Measurements from ENCODE around the gene NR1D1.

The NR1D1 gene

DNA sequence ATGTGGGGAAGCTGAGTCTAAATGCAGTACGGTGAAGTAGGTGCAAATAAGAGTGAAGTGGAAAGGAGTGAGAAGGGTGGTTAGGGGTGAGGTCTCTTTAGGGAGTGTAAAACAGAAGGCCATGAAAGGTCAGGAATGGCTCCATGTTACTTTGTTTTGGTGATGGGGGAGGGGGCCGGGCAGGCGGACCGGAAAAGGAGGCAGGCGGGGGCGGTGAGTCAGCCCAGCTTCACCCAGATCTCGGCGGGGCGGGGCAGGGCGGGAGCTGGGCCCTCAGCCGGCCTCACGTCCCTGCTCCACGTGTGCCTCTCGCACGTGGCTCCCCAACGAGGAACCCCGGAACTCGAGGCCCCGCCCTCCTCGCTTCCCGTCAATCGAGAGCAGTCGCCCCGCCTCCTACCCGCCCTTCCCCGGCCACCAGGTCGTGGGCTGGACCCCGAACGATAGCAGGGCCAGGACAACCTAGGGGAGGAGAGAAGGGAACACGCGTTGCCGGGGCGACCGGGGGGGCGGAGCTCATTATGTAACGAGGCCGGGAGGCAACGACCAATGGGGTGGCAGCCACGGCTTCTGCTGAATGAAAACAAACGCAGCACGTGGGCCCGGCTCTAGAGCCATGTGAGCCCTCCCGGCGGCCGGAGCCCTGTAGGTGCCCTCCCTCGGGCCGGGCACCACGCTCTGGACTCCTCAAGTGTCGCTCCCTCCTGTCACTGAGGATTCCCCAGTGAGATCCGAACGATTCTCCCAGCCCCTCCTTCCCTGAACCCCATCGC, 1.4 kb downstream of the NR1D1 start:
- 100% methylated on average over 1 of the region's 52 CpGs; no CpG with 5 or more reads in 1 of the 2 donors for WGBS, 2 donors (ENCODE audit: extremely low coverage in 2 of 2, insufficient read length in 2 of 2, insufficient replicate concordance in 1 of 2)
- Histone ChIP-seq H4K91ac (ENCODE audit: low read depth, low read length, poor library complexity) (no peak overlapping the region), H2BK5ac (ENCODE audit: low read length) (peak overlapping the region; percentile 77), H3K36me3 (replicated peaks in 1 of 2; ENCODE audit: control insufficient read depth in 2 of 2, insufficient read depth in 2 of 2, low read length in 2 of 2) (peaks cover 14 to 22% of the 10 kb centered on the region in 2 donors), H3K4me3 (ENCODE audit: low read length in 2 of 2) (peak overlapping the region; percentile 53 to 77), H3K9me3 (replicated peaks in 1 of 2; ENCODE audit: control insufficient read depth in 2 of 2, insufficient read depth in 1 of 2, low read depth in 1 of 2, low read length in 2 of 2) (peaks cover 0 to 4% of the 10 kb centered on the region in 2 donors), H4K8ac (ENCODE audit: low read depth, low read length) (no peak overlapping the region), H3K27me3 (ENCODE audit: control insufficient read depth in 3 of 3, insufficient read depth in 3 of 3, low read depth in 1 of 3, low read length in 3 of 3) (peaks cover 0 to 12% (median 8%) of the 10 kb centered on the region in 3 experiments), H3K18ac (ENCODE audit: low read length) (peak overlapping the region; percentile 89), H3K23ac (ENCODE audit: low read depth, low read length, poor library complexity) (peak overlapping the region; percentile 83), H3K4me1 (ENCODE audit: control insufficient read depth in 2 of 2, insufficient read depth in 1 of 2, low read depth in 1 of 2, low read length in 2 of 2) (peaks cover 23 to 36% of the 10 kb centered on the region in 2 donors), H3K9ac (ENCODE audit: low read depth, low read length, poor library complexity) (peak overlapping the region; percentile 95), H2BK12ac (ENCODE audit: low read length) (peak overlapping the region; percentile 35), H2BK15ac (ENCODE audit: low read length) (peak overlapping the region; percentile 49), H3K79me1 (ENCODE audit: low read depth, low read length) (no peaks in the 10 kb centered on the region), H2BK120ac (ENCODE audit: low read depth, low read length) (peak overlapping the region; percentile 6), H3K4ac (ENCODE audit: low read length) (no peak overlapping the region), H3K14ac (ENCODE audit: low read length) (no peak overlapping the region), H3K27ac (replicated peaks; ENCODE audit: low read length) (no peak overlapping the region), H2AK5ac (ENCODE audit: low read depth, low read length) (peak overlapping the region; percentile 36), H2AFZ (ENCODE audit: low read length) (peak overlapping the region; percentile 66), H3K4me2 (ENCODE audit: insufficient read depth, low read length, poor library complexity, severe bottlenecking) (peak overlapping the region; percentile 71)
- peak; percentile 84 for DNase-seq (ENCODE audit: low spot score)

DNA sequence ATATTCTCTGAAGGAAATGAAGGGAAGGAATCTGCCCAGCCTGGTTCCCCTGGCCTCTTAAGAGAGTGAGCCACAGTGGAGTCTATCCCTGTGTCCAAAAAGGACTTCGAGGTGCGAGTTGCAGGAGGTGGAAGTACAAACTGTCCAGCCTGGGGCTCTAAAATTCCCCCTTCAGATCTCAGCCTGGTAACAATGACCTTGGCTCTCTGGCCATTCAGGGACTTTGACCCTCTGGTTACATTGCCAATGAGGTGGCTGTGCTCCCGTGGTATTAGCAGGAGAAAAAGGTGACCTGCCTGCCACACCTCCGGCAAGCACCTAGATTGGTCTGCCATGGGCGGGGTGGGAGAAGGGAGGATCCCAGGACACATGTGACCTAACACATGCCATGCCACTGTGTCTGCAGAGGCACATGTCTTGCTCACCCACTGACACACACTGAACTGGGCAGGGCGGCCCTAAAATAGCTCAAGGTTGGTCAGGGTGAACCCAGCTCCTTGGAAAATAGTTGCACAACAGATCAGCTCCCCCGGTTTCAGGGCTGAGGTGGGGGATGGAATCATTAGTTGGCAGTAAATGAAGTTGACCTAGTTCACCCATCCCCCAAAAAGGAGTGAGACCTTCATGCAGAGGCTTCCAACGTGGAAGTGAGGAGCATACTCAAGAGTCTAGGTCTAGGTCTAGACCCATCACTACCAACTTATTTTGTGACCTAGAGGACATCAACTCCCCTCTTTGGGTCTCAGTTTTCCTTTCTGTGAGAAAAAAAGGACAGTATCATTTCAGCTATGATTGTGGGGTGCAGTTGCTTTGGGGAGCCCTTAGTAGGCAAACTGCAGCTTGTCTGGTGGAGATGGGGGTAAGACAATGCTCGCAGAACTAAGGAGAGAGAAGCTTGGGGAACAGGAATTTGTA, 2.2 kb downstream of the NR1D1 start:
- Histone ChIP-seq H3K4me1 (ENCODE audit: control insufficient read depth in 2 of 2, insufficient read depth in 1 of 2, low read depth in 1 of 2, low read length in 2 of 2) (peaks cover 22 to 30% of the 10 kb centered on the region in 2 donors), H3K4me3 (ENCODE audit: low read length in 2 of 2) (peak overlapping the region in 1 of 2 donors; percentile 53), H2BK5ac (ENCODE audit: low read length) (no peak overlapping the region), H3K27me3 (ENCODE audit: control insufficient read depth in 3 of 3, insufficient read depth in 3 of 3, low read depth in 1 of 3, low read length in 3 of 3) (peaks cover 0 to 12% (median 8%) of the 10 kb centered on the region in 3 experiments), H3K4ac (ENCODE audit: low read length) (no peak overlapping the region), H2AFZ (ENCODE audit: low read length) (peak overlapping the region; percentile 66), H3K79me1 (ENCODE audit: low read depth, low read length) (no peaks in the 10 kb centered on the region), H3K9ac (ENCODE audit: low read depth, low read length, poor library complexity) (no peak overlapping the region), H2BK12ac (ENCODE audit: low read length) (no peak overlapping the region), H2BK15ac (ENCODE audit: low read length) (no peak overlapping the region), H4K91ac (ENCODE audit: low read depth, low read length, poor library complexity) (no peak overlapping the region), H3K36me3 (replicated peaks in 1 of 2; ENCODE audit: control insufficient read depth in 2 of 2, insufficient read depth in 2 of 2, low read length in 2 of 2) (peaks cover 20 to 30% of the 10 kb centered on the region in 2 donors), H3K14ac (ENCODE audit: low read length) (no peak overlapping the region), H3K23ac (ENCODE audit: low read depth, low read length, poor library complexity) (no peak overlapping the region), H4K8ac (ENCODE audit: low read depth, low read length) (no peak overlapping the region), H3K18ac (ENCODE audit: low read length) (no peak overlapping the region), H3K4me2 (ENCODE audit: insufficient read depth, low read length, poor library complexity, severe bottlenecking) (no peak overlapping the region), H3K27ac (replicated peaks; ENCODE audit: low read length) (no peak overlapping the region), H2BK120ac (ENCODE audit: low read depth, low read length) (no peak overlapping the region), H3K9me3 (replicated peaks in 1 of 2; ENCODE audit: control insufficient read depth in 2 of 2, insufficient read depth in 1 of 2, low read depth in 1 of 2, low read length in 2 of 2) (peaks cover 0 to 4% of the 10 kb centered on the region in 2 donors), H2AK5ac (ENCODE audit: low read depth, low read length) (peak overlapping the region; percentile 3)
- no CpG with 5 or more reads among the region's 9 CpGs for WGBS, 2 donors (ENCODE audit: extremely low coverage in 2 of 2, insufficient read length in 2 of 2, insufficient replicate concordance in 1 of 2)
- DNase-seq (ENCODE audit: low spot score), result no peak

DNA sequence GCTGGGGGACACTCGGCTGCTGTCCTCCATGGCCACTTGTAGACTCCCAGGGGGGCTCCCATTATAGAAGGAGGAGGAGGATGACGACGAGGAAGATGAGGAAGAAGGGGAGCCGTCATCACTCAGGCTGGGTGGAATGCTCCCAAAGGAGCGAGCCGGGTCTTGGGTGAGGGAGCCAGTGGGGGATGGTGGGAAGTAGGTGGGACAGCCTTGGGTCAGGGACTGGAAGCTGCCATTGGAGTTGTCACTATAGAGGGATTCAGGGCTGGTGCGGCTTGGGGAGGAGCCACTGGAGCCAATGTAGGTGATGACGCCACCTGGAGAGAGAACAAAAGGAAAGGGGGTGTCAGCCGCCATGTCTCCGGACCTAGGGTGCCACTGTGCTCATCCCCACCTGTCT, 3.3 kb downstream of the NR1D1 start:
- Histone ChIP-seq H4K91ac (ENCODE audit: low read depth, low read length, poor library complexity) (no peak overlapping the region), H2BK15ac (ENCODE audit: low read length) (no peak overlapping the region), H3K14ac (ENCODE audit: low read length) (no peak overlapping the region), H2BK5ac (ENCODE audit: low read length) (no peak overlapping the region), H3K23ac (ENCODE audit: low read depth, low read length, poor library complexity) (no peak overlapping the region), H3K4me1 (ENCODE audit: control insufficient read depth in 2 of 2, insufficient read depth in 1 of 2, low read depth in 1 of 2, low read length in 2 of 2) (peaks cover 20 to 28% of the 10 kb centered on the region in 2 donors), H3K18ac (ENCODE audit: low read length) (no peak overlapping the region), H3K27me3 (ENCODE audit: control insufficient read depth in 3 of 3, insufficient read depth in 3 of 3, low read depth in 1 of 3, low read length in 3 of 3) (peaks cover 0 to 12% (median 8%) of the 10 kb centered on the region in 3 experiments), H2BK120ac (ENCODE audit: low read depth, low read length) (no peak overlapping the region), H4K8ac (ENCODE audit: low read depth, low read length) (no peak overlapping the region), H2AFZ (ENCODE audit: low read length) (no peak overlapping the region), H3K79me1 (ENCODE audit: low read depth, low read length) (no peaks in the 10 kb centered on the region), H3K9me3 (replicated peaks in 1 of 2; ENCODE audit: control insufficient read depth in 2 of 2, insufficient read depth in 1 of 2, low read depth in 1 of 2, low read length in 2 of 2) (peaks cover 0 to 4% of the 10 kb centered on the region in 2 donors), H3K4me2 (ENCODE audit: insufficient read depth, low read length, poor library complexity, severe bottlenecking) (no peak overlapping the region), H2AK5ac (ENCODE audit: low read depth, low read length) (peak overlapping the region; percentile 24), H3K4me3 (ENCODE audit: low read length in 2 of 2) (no peak overlapping the region), H3K4ac (ENCODE audit: low read length) (no peak overlapping the region), H3K9ac (ENCODE audit: low read depth, low read length, poor library complexity) (peak overlapping the region; percentile 51), H3K27ac (replicated peaks; ENCODE audit: low read length) (no peak overlapping the region), H2BK12ac (ENCODE audit: low read length) (no peak overlapping the region), H3K36me3 (replicated peaks in 1 of 2; ENCODE audit: control insufficient read depth in 2 of 2, insufficient read depth in 2 of 2, low read length in 2 of 2) (peaks cover 20 to 34% of the 10 kb centered on the region in 2 donors)
- no CpG with 5 or more reads among the region's 10 CpGs for WGBS, 2 donors (ENCODE audit: extremely low coverage in 2 of 2, insufficient read length in 2 of 2, insufficient replicate concordance in 1 of 2)
- no peak for DNase-seq (ENCODE audit: low spot score)
